Sigmoid colon (tissue), 7 donors: ENCODE measurements around the gene KRTAP12-3. TPM values are rescaled to one million over a fixed set of nuclear protein-coding genes. Genes with fewer than 3 reads are reported as not detected.
"Not testable (repeated sequence)": the region's sequence is repeated elsewhere in the genome, so short reads cannot be mapped to it uniquely, and the experiment has no call there.

Experiments used
- DNase-seq: peaks from one replicate; pipeline ENCODE4 v3.0.0-alpha.2; 2019
- H3K27ac ChIP-seq, 4 donors: fragments of 200-600 bp; sonication (generic); one replicate each; pipeline ENCODE4 v1.5.1; 2016 to 2019; ENCODE audit warnings: mild to moderate bottlenecking in 1 of 4
- H3K27me3 ChIP-seq, 3 donors: fragments of 200-600 bp; sonication (generic); one replicate each; pipeline ENCODE4 v1.5.1; 2019; ENCODE audit warnings: mild to moderate bottlenecking in 1 of 3
- H3K36me3 ChIP-seq, 4 donors: fragments of 200-600 bp; sonication (generic); one replicate each; pipeline ENCODE4 v1.5.1; 2016 to 2019
- H3K4me1 ChIP-seq, 4 donors: fragments of 200-600 bp; sonication (generic); one replicate each; pipeline ENCODE4 v1.5.1; 2017 to 2019
- H3K4me3 ChIP-seq, 4 donors: fragments of 200-600 bp; sonication (generic); one replicate each; pipeline ENCODE4 v1.5.1; 2017 to 2019; ENCODE audit warnings: mild to moderate bottlenecking in 2 of 4, moderate library complexity in 1 of 4
- H3K9me3 ChIP-seq, 4 donors: fragments of 200-600 bp in 3 of 4; sonication (generic) in 3 of 4; one replicate each; pipeline versions ENCODE4 v1.5.1 to v1.6.1; 2013 to 2019
- EP300 ChIP-seq, 4 donors: sonication (generic); formaldehyde crosslinking; IDR thresholded peaks; one replicate each; pipeline ENCODE4 v1.6.1; 2017; ENCODE audit warnings: antibody characterized with exemption in 4 of 4
- POLR2A ChIP-seq, 2 donors: fragments of 450-650 bp; IDR thresholded peaks; one replicate each; pipeline ENCODE4 v1.6.1; 2016; ENCODE audit warnings: antibody characterized with exemption in 2 of 2, mild to moderate bottlenecking in 2 of 2, moderate library complexity in 2 of 2
- POLR2AphosphoS5 ChIP-seq, 4 donors: sonication (generic); formaldehyde crosslinking; IDR thresholded peaks; one replicate each; pipeline ENCODE4 v1.6.1; 2017; ENCODE audit warnings: antibody characterized with exemption in 4 of 4
- WGBS, 2 donors: extraction: QIAGEN DNeasy Blood & Tissue Kit; methylation state at CpG; one replicate each; pipeline ENCODE4 v1.1.7; 2013; 5-methylcytosine and 5-hydroxymethylcytosine counted together
- intact Hi-C: fragments of 100-400 bp; cut with DNase I; formaldehyde crosslinking; loops from one replicate; pipeline ENCODE4 v1.15.1; 2023
- polyA plus RNA-seq, 3 donors: library from polyadenylated mRNA; stranded (reverse); fragments of 200-250 nt; gene quantifications; one replicate each; pipeline ENCODE4 v1.2.3, GENCODE V29; 2013
- total RNA-seq, 4 donors: library from RNA; depleted of rRNA; stranded (reverse); fragments of >200 nt; gene quantifications; one replicate each; pipeline ENCODE4 v1.1.0, GENCODE V29; 2016
- TF ChIP-seq, protein P1 (sequence below), 4 experiments: fragments of 450-650 bp in 3 of 4; fragments of 200-600 bp in 1 of 4; IDR thresholded peaks; one replicate each; pipeline ENCODE4 v1.5.1; 2016 to 2019; ENCODE audit warnings: antibody characterized with exemption in 4 of 4, mild to moderate bottlenecking in 3 of 4, moderate library complexity in 2 of 4
- donor health status: healthy with polysubstance abuse.
- donor health status: Bipolar disorder and iron deficiency.
- donor health status: healthy.

KRTAP12-3 gene
- total and polyA plus RNA-seq, 7 donors, result not detected

GRCh38 chr21:44632067-44632466 is 25.7 kb upstream of the KRTAP12-3 start:
- Histone ChIP-seq H3K9me3 (peaks cover 0 to 8% (median 3%) of the 10 kb centered on the region in 4 donors), H3K4me1 (no peaks in the 10 kb centered on the region), H3K4me3 (no peak overlapping the region), H3K36me3 (no peaks in the 10 kb centered on the region), H3K27ac (no peak overlapping the region), H3K27me3 (peaks cover 0 to 23% (median 13%) of the 10 kb centered on the region in 3 donors)
- DNase-seq, result no peak
- no peak for TF ChIP-seq POLR2AphosphoS5 (IDR thresholded peaks at IDR 0.05)
- TF ChIP-seq POLR2A (IDR thresholded peaks at IDR 0.05), result no peak
- TF ChIP-seq, protein P1, sequence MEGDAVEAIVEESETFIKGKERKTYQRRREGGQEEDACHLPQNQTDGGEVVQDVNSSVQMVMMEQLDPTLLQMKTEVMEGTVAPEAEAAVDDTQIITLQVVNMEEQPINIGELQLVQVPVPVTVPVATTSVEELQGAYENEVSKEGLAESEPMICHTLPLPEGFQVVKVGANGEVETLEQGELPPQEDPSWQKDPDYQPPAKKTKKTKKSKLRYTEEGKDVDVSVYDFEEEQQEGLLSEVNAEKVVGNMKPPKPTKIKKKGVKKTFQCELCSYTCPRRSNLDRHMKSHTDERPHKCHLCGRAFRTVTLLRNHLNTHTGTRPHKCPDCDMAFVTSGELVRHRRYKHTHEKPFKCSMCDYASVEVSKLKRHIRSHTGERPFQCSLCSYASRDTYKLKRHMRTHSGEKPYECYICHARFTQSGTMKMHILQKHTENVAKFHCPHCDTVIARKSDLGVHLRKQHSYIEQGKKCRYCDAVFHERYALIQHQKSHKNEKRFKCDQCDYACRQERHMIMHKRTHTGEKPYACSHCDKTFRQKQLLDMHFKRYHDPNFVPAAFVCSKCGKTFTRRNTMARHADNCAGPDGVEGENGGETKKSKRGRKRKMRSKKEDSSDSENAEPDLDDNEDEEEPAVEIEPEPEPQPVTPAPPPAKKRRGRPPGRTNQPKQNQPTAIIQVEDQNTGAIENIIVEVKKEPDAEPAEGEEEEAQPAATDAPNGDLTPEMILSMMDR (IDR thresholded peaks at IDR 0.05), result no peak
- no peak for TF ChIP-seq EP300 (IDR thresholded peaks at IDR 0.05)
- WGBS, 2 donors, result 81 to 87% methylated on average over 1 of the region's 1 CpG
- intact Hi-C loops, result no loop called here

DNA sequence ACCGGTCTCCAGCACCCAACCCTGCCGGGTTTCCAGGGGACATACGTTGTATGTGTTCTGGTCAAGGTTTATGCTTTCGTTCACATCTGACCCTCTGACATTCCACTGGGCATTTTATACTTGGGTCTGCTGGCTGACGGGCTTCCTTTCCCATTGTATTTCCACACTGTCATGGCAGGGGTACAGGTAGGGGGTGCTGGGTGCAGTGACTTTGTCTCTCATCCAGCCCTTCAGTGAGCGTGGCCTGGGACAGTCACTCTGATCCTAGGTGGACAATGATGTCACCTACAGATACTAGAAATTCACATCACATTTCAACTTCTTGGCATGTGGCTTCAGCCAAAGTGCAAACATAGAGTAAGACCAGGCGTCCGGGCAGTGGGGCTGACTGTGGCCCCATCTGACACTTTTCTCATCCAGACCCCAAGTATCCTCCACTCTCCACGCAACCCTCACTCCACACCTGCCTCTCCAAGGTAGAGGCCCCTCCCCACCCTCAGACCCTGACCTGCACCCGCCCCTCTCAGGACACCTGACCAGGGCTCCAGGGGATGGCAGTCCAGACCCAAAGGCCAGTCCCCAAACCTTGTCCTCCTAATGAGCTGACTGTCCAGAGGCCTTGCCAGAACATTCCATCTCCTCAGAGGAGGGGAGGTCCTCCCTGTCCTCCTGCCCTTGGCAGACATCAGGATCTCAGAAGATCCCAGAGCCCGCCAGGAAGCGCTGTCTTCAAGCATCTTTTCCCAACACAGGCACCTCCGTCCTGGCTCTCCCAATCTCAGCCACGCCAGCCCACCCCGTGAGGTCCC is 21.3 kb upstream of the KRTAP12-3 start:
- Histone ChIP-seq H3K4me1 (no peaks in the 10 kb centered on the region), H3K27ac (no peak overlapping the region), H3K4me3 (no peak overlapping the region), H3K36me3 (no peaks in the 10 kb centered on the region), H3K9me3 (peaks cover 0 to 10% (median 0%) of the 10 kb centered on the region in 4 donors), H3K27me3 (peaks cover 0 to 32% (median 0%) of the 10 kb centered on the region in 3 donors)
- 81 to 85% methylated on average over 15 of the region's 15 CpGs for WGBS, 2 donors
- intact Hi-C loops, result no loop called here
- no peak for DNase-seq
- TF ChIP-seq EP300 (IDR thresholded peaks at IDR 0.05) (no peak), POLR2AphosphoS5 (IDR thresholded peaks at IDR 0.05) (no peak), POLR2A (IDR thresholded peaks at IDR 0.05) (no peak)
- TF ChIP-seq, protein P1 (IDR thresholded peaks at IDR 0.05), result no peak

DNA sequence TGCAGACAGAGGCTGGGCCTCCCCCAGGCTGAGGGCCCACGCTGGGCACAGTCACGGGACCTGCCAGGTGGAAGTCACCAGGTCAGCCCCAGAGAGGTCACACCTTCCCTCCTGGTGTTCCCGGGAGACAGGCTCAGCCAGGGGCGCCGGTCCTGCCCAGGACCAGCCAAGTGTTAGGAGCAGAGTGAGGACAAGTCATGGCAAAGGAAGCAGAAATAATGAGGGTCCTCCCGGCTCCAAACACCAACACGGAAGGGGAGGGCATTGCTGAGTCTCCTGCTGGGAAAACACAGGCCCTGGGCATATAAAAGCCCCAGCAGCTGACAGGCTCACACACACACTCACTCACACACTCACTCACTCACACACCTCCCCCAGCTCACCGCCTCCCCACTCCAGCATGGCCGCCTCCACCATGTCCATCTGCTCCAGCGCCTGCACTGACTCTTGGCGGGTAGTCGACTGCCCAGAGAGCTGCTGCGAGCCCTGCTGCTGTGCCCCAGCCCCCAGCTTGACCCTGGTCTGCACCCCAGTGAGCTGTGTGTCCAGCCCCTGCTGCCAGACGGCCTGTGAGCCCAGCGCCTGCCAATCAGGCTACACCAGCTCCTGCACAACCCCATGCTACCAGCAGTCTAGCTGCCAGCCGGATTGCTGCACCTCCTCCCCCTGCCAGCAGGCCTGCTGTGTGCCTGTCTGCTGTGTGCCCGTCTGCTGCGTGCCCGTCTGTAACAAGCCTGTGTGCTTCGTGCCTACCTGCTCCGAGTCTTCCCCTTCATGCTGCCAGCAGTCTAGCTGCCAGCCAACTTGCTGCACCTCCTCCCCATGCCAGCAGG is 20.5 kb upstream of the KRTAP12-3 start, which contains the start of gene KRTAP10-10:
KRTAP10-10 (plus strand) TSS at position 339 of the 833 bp plus-strand sequence; CDS start at position 401, 62 bp downstream.
- Histone ChIP-seq H3K27ac (no peak within 1 kb of the TSS), H3K27me3 (peaks cover 0 to 32% (median 0%) of the 10 kb centered on the region in 3 donors), H3K4me1 (no peaks in the 10 kb centered on the region), H3K9me3 (peaks cover 0 to 5% (median 0%) of the 10 kb centered on the region in 4 donors), H3K36me3 (no peaks in the 10 kb centered on the region), H3K4me3 (no peak within 1 kb of the TSS)
- intact Hi-C loops, result no loop called here
- 50 to 68% methylated on average over 21 of the region's 21 CpGs for WGBS, 2 donors
- TF ChIP-seq EP300 (IDR thresholded peaks at IDR 0.05), result no peak
- TF ChIP-seq POLR2A (IDR thresholded peaks at IDR 0.05), result no peak
- TF ChIP-seq POLR2AphosphoS5 (IDR thresholded peaks at IDR 0.05), result no peak
- TF ChIP-seq, protein P1 (IDR thresholded peaks at IDR 0.05), result no peak
- no peak for DNase-seq

GRCh38 chr21:44637851-44638348 is 19.8 kb upstream of the KRTAP12-3 start:
- peaks cover 0 to 32% (median 0%) of the 10 kb centered on the region in 3 donors for H3K27me3 ChIP-seq
- H3K9me3 ChIP-seq, H3K4me1 ChIP-seq, H3K27ac ChIP-seq, DNase-seq, H3K4me3 ChIP-seq, H3K36me3 ChIP-seq, intact Hi-C loops: not testable (repeated sequence)
- 58 to 63% methylated on average over 12 of the region's 12 CpGs for WGBS, 2 donors

GRCh38 chr21:44638506-44639330 is 19.0 kb upstream of the KRTAP12-3 start:
- WGBS, 2 donors, result 79 to 80% methylated on average over 21 of the region's 21 CpGs
- H3K27ac ChIP-seq, H3K4me3 ChIP-seq, H3K9me3 ChIP-seq, intact Hi-C loops, H3K36me3 ChIP-seq, H3K4me1 ChIP-seq, DNase-seq: not testable (repeated sequence)
- H3K27me3 ChIP-seq, result peaks cover 0 to 32% (median 0%) of the 10 kb centered on the region in 3 donors
